HG03354 (cell line): Measurements from ENCODE around the gene PSMG3.

Experiments
- ATAC-seq: cut with Tn5 transposase; IDR thresholded peaks from one replicate; pipeline ENCODE4 v1.9.1; 2021; ENCODE audit warnings: mild to moderate bottlenecking; ENCODE audit not compliant: unreplicated experiment, poor library complexity, severe bottlenecking

PSMG3 gene

GRCh38 chr7:1569833-1570632, at the start of gene PSMG3:
Gene PSMG3, minus strand, starts transcription at chr7:1570032. Its CDS starts 693 bp downstream, at chr7:1569339.
- peak; percentile 91 for ATAC-seq

- ATAC-seq: no peak
Measured at GRCh38 chr7:1618475-1618874, 48.6 kb upstream of the PSMG3 start.

- no peak for ATAC-seq
Measured at GRCh38 chr7:1617957-1618356, 48.1 kb upstream of the PSMG3 start.

- no peak for ATAC-seq
Measured at GRCh38 chr7:1616741-1617140, 46.9 kb upstream of the PSMG3 start.

- ATAC-seq: no peak
Measured at GRCh38 chr7:1611708-1612241, 41.9 kb upstream of the PSMG3 start.

GRCh38 chr7:1610678-1611302, 41.0 kb upstream of the PSMG3 start:
- no peak for ATAC-seq

- no peak for ATAC-seq
Measured at GRCh38 chr7:1610013-1610677, 40.3 kb upstream of the PSMG3 start.

- no peak for ATAC-seq
Measured at GRCh38 chr7:1609023-1609422, 39.2 kb upstream of the PSMG3 start.

GRCh38 chr7:1608318-1608717, 38.5 kb upstream of the PSMG3 start:
- no peak for ATAC-seq

GRCh38 chr7:1607696-1608095, 37.9 kb upstream of the PSMG3 start:
- no peak for ATAC-seq

GRCh38 chr7:1607001-1607400, 37.2 kb upstream of the PSMG3 start:
- no peak for ATAC-seq

GRCh38 chr7:1604383-1604782, 34.6 kb upstream of the PSMG3 start:
- ATAC-seq: no peak

- ATAC-seq: no peak
Measured at GRCh38 chr7:1603346-1604225, 33.8 kb upstream of the PSMG3 start.

GRCh38 chr7:1602386-1602785, 32.6 kb upstream of the PSMG3 start:
- no peak for ATAC-seq

- no peak for ATAC-seq
Measured at GRCh38 chr7:1601956-1602355, 32.1 kb upstream of the PSMG3 start.

- no peak for ATAC-seq
Measured at GRCh38 chr7:1599640-1600395, 30.0 kb upstream of the PSMG3 start.

GRCh38 chr7:1598961-1599639, 29.3 kb upstream of the PSMG3 start:
- no peak for ATAC-seq

- ATAC-seq: no peak
Measured at GRCh38 chr7:1598286-1598685, 28.5 kb upstream of the PSMG3 start.
